ENCODE measurements around the gene ANKRD55.
"Not testable (repeated sequence)": the region's sequence is repeated elsewhere in the genome, so short reads cannot be mapped to it uniquely, and the experiment has no call there.

Gene ANKRD55

GRCh38 chr5:56170557-56170956 is 62.6 kb downstream of the ANKRD55 start:
- no peak for DNase-seq (ENCODE audit: low read depth in 1 of 2, low spot score in 1 of 2)

DNA sequence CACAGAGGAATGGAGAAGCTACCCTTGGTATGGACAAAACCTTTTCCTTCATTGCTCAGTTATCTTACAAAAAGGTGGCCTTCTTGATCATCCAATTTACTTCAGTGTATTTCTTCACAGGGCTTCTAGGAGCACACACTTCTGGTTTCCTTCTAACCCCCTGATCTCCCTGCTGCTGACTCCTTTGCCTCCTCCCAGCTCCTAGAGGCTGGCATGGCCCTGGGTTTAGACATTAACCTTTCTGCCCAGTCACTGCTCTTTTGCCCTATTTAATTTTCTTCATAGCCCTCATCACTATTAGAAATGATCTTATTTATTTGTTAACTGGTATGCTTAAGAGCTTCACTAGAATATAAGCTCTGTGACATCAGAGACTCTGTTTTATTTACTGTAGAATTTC is 63.2 kb downstream of the ANKRD55 start:
- DNase-seq (ENCODE audit: low read depth in 1 of 2, low spot score in 1 of 2): no peak

- no peak for DNase-seq (ENCODE audit: low read depth in 1 of 2, low spot score in 1 of 2)
These were observed 63.8 kb downstream of the ANKRD55 start for GRCh38 chr5:56169281-56169680.

- DNase-seq (ENCODE audit: low read depth in 1 of 2, low spot score in 1 of 2): no peak
These were observed 65.1 kb downstream of the ANKRD55 start for GRCh38 chr5:56168066-56168478.

- no peak for DNase-seq (ENCODE audit: low read depth in 1 of 2, low spot score in 1 of 2)
These were observed 65.6 kb downstream of the ANKRD55 start for GRCh38 chr5:56167519-56167918.

GRCh38 chr5:56166671-56167385 is 66.3 kb downstream of the ANKRD55 start:
- DNase-seq (ENCODE audit: low read depth in 1 of 2, low spot score in 1 of 2): no peak

DNA sequence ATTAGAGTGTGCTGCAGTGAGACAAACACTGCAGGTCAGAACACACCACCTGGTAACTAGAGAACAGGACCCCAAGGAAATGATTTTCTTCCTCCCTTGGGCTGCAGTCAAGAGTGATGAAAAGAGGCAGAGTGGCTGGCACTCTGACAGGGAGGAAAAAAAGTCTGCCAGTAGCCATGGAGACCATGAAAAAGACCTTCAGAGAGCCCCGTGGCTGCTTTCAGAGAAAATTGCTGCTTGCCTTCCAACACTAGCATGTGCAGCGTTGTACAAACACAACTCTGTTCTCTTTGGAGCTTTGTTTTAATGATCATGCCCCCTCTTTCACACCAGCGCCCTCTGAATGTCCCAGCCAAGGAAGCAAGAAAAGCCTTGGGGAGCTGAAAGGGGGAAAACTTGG is 68.8 kb downstream of the ANKRD55 start:
- DNase-seq (ENCODE audit: low read depth in 1 of 2, low spot score in 1 of 2): no peak

DNA sequence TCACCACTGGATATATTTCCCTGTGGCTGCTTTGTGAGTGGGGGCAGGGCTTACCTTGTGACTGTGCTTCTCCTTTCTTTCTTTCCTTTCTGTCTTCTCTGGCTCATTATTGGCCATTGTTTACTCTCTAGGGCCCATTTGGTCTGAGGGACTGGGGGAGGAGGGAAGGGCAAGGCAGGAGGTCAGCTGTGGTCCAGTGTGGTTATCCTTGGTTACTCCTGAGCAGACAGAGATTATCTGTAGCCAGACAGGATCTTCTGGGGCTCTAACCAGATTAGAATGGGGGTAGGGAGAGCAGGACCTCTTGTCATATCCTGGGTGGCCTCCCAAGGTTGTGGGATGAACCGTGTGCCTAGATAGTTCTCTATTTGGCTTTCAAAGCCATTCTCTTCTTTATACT is 71.2 kb downstream of the ANKRD55 start:
- DNase-seq (ENCODE audit: low read depth in 1 of 2, low spot score in 1 of 2): no peak

GRCh38 chr5:56161439-56161823 is 71.7 kb downstream of the ANKRD55 start:
- DNase-seq (ENCODE audit: low read depth in 1 of 2, low spot score in 1 of 2): no peak

DNA sequence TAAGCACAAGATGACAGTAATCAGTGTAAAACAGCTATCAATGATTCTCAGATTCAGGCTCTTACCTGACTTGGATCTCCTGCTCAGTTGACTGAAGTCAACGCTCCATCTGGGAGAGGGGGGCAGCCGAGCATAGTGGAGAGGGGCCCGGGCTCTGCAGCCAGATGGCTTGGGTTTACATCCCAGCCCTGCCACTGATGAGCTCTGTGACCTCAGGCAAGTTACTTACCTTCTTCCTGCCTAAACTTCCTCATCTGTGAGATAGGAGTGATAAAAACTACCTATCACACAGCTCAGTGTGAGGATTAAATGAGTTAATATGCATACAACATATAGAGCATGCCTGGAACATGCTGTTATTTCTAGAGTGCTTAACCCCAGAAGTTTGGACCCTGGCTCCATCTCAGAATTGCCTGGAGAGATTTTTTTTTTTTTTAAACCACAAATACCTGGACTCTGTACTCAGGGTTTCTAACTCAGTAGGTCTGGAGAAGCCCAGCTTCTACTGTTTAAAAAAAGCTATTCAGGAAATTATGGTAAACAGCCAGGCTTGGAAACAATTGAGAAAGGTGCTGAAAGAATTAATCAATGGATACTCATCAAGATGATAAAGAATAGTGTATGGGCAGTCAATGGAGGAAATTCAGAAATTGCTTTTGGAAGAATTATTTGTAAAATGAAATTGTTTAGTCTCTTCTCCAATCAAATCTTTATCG is 72.2 kb downstream of the ANKRD55 start:
- DNase-seq (ENCODE audit: low read depth in 1 of 2, low spot score in 1 of 2): no peak

- DNase-seq (ENCODE audit: low read depth in 1 of 2, low spot score in 1 of 2): no peak
These were observed 73.6 kb downstream of the ANKRD55 start for GRCh38 chr5:56159521-56159947.

GRCh38 chr5:56158331-56158960 is 74.7 kb downstream of the ANKRD55 start:
- no peak for DNase-seq (ENCODE audit: low read depth in 1 of 2, low spot score in 1 of 2)

GRCh38 chr5:56157191-56157621 is 75.9 kb downstream of the ANKRD55 start:
- not testable (repeated sequence) for DNase-seq (ENCODE audit: low read depth in 1 of 2, low spot score in 1 of 2)

GRCh38 chr5:56156585-56157190 is 76.4 kb downstream of the ANKRD55 start:
- DNase-seq (ENCODE audit: low read depth in 1 of 2, low spot score in 1 of 2): not testable (repeated sequence)

GRCh38 chr5:56155992-56156584 is 77.0 kb downstream of the ANKRD55 start:
- DNase-seq (ENCODE audit: low read depth in 1 of 2, low spot score in 1 of 2): no peak

DNA sequence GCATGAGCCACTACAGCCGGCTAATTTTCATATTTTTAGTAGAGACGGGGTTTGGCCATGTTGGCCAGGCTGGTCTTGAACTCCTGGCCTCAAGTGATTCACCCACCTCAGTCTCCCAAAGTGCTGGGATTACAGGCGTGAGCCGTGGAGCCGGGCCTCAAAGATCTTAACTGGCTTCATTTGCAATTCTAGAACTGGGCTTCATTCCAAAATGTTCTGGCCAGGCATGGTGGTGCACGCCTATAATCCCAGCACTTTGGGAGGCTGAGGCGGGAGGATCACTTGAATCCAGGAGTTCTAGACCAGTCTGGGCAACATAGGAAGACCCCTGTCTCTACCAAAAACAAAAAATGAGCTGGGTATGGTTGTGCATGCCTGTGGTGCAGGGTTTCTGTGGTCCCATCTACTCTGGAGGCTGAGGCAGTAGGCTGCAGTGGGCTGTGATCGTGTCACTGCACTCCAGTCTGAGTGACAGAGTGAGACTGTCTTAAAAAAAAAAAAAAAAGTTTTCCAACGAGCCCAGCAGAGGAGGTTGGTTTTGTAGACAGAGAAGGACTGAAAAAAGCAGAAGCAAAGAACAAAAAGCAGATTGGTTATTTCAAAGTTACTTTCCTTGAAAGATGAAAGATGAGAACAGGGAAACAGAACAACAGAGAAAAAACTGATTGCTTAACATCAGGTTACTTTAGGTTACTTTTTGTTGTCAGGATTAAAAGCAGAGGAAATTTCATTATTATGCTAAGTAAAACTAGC is 78.2 kb downstream of the ANKRD55 start:
- DNase-seq (ENCODE audit: low read depth in 1 of 2, low spot score in 1 of 2): no peak

GRCh38 chr5:56152437-56152836 is 80.7 kb downstream of the ANKRD55 start:
- DNase-seq (ENCODE audit: low read depth in 1 of 2, low spot score in 1 of 2): no peak

GRCh38 chr5:56150756-56151155 is 82.4 kb downstream of the ANKRD55 start:
- DNase-seq (ENCODE audit: low read depth in 1 of 2, low spot score in 1 of 2): not testable (repeated sequence)

DNA sequence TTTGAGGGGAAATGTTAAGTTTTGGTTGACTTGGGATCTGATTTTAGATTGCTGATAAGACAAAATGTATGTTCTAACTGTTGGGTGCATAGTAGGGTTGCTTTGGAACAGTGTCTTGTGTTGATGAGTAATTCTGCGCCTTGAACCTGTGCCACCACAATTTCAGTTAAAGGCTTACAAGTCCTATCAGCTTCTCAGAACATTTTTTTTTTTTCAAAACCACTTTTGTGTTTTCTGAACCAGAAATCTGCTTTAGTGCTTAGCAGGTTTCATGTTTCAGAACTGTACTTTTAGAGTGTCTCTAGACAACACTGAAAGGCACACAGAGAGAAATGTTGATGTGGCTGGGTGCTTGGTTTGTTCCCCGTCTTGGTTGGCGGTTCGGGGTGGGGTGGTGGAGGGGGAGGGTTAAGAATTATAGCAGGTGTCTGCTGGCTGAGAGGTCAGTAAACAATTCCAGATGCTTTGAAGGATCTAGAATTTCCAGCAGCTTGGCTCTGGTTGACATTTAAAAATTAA is 84.6 kb downstream of the ANKRD55 start:
- no peak for DNase-seq (ENCODE audit: low read depth in 1 of 2, low spot score in 1 of 2)

GRCh38 chr5:56147659-56148230 is 85.4 kb downstream of the ANKRD55 start:
- no peak for DNase-seq (ENCODE audit: low read depth in 1 of 2, low spot score in 1 of 2)

Measured in activated CD4-positive, alpha-beta T cell treated with anti-CD3 and anti-CD28 coated beads, Interleukin-2, amount 50 U/mL, for 24 hours (primary cell).